Stimulated activated CD4-positive, alpha-beta T cell treated with anti-CD3 and anti-CD28 coated beads, Interleukin-2, amount 100 ng/mL, for 24 hours (primary cell): Measurements from ENCODE around the gene DUS3L.

Experiments
- DNase-seq, 2 donors: peaks; one replicate each; pipeline ENCODE4 v3.0.0-alpha.2; 2020

The DUS3L gene

GRCh38 chr19:5822181-5822844, 31.4 kb upstream of the DUS3L start:
- DNase-seq: no peak

GRCh38 chr19:5821521-5822180, 30.7 kb upstream of the DUS3L start:
- no peak for DNase-seq

DNA sequence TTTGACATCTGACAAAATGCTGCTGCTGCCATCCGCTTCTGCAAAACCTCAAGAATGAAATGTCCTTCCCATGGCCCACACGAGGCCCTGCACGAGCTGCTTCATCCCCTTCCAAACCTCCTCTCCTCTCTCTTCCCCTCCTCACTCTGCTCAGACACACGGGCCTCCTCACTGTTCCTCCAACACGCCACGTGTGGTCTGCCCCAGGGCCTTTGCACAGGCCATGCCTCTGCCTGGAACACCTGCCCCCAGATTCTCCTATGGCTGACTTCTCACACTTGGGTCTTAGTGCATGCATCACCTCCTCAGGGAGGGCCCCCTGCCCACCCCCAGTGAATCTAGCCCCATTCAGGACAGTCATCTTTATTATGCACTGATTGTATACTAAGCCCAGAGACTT, 29.8 kb upstream of the DUS3L start:
- DNase-seq: no peak

GRCh38 chr19:5818594-5818993, 27.6 kb upstream of the DUS3L start:
- no peak for DNase-seq

DNA sequence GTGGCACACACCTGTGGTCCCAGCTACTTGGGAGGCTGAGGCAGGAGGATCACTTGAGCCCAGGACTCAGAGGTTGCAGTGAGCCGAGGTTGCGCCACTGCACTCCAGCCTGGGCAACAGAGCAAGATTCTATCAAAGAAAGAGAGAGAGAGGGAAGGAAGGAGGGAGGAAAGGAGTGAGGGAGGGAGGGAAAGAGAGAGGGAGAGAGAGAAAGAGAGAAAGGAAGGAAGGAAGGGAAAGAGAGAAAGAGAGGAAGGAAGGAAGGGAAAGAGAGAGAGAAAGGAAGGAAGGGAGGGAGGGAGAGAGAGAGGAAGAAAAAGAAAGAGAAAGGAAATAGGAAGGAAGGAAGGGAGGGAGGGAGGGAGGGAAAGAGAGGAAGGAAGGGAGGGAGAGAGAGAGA, 26.3 kb upstream of the DUS3L start:
- no peak for DNase-seq

DNA sequence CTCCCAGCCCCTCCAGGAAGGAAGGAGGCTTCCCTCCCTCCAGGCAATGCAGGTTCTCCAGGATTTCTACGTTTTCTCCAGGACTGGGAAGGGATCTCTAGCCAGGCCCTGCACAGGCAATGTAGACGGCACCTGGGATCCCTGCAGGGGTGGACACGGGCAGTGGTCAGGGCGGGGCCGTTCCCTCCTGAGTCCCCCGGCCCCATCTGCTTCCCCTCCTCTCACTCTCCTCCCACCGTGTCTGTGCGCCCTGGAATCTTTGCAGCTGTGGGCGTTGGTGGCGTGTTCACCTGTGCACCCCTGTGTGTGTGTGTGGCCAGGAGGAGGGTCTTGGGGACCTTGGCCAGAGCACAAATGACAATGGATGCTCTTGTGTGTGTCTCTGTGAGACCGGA, 23.9 kb upstream of the DUS3L start:
- DNase-seq: no peak

- DNase-seq: no peak
Measured at GRCh38 chr19:5814123-5814851, 23.3 kb upstream of the DUS3L start.

DNA sequence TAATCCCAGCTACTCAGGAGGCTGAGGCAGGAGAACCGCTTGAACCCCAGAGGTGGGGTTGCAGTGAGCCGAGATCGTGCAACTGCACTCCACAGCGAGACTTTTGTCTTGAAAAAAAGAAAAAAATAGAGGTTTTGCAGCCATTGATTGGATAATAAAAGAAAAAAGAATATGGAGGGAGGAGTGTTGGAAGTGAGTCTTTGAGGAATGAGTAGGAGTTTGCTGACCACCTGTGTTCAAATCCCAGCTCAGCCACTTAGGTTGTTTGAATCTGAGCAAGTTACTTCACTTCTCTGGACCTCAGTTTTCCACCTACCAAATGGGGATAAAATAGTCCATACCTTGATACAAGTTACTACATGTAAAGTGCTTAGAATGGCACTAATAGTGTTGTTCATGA, 20.2 kb upstream of the DUS3L start:
- no peak for DNase-seq

DNA sequence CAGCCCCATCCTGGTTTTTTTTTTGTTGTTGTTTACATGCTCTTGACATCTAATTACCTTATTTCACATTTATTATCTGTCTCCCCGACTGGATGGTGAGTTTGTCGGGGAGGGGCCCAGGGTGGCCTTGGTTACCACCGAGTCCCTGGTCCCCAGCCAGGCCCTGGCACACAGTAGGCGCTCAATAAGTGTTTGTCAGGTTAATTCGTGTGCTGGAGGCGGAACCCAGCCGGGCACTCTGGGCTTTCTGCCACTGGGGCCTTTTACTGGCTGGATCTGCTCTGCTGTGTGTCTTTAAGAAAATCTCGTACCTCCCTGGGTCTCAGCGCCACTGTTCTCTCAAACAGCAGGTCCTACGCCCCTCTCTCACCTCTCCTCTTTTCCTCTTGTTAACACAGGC, 18.5 kb upstream of the DUS3L start:
- DNase-seq: no peak

DNA sequence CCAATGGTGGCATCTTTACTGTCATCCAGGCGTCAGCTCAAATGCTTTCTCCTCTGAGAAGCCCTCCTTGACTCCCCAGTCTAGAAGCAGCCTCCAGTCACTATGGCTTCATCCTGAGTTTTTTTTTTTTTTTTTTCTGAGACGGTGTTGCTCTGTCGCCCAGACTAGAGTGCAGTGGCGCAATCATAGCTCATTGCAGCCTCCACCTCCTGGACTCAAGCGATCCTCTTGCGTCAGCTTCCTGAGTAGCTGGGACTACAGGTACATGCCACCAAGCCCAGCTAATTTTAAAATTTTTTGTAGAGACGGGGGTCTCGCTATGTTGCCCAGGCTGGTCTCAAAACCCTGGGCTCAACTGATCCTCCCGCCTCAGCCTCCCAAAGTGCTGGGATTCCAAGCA, 18.1 kb upstream of the DUS3L start:
- DNase-seq: no peak

- no peak for DNase-seq
Measured at GRCh38 chr19:5808120-5808816, 17.3 kb upstream of the DUS3L start.

GRCh38 chr19:5806905-5807304, 15.9 kb upstream of the DUS3L start:
- no peak for DNase-seq

DNA sequence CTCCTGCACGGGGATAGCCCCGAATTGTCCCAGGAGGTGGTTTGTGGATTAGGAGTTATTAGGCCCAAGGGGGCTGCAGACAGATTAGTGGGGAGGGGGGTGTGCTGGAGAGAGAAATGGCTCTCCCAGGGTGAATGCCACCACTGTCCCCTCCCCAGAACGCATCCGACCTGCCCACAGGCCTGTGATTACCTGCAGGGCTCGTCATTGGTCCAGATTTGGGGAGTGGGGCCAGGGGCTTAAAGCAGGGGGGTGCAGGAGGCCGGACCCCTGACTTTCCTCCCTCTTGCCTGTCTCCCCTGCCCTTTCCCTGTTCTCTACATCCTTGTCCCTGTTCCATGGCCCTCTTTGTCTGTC, 15.1 kb upstream of the DUS3L start:
- no peak for DNase-seq

GRCh38 chr19:5805462-5806132, 14.6 kb upstream of the DUS3L start:
- peak; percentile 70 to 73 for DNase-seq

- peak; percentile 48 to 61 for DNase-seq
Measured at GRCh38 chr19:5804516-5805461, 13.8 kb upstream of the DUS3L start, which contains the start of gene NRTN. Gene NRTN, plus strand, starts transcription at chr19:5805067. Its CDS starts 19,099 bp downstream, at chr19:5824166.

DNA sequence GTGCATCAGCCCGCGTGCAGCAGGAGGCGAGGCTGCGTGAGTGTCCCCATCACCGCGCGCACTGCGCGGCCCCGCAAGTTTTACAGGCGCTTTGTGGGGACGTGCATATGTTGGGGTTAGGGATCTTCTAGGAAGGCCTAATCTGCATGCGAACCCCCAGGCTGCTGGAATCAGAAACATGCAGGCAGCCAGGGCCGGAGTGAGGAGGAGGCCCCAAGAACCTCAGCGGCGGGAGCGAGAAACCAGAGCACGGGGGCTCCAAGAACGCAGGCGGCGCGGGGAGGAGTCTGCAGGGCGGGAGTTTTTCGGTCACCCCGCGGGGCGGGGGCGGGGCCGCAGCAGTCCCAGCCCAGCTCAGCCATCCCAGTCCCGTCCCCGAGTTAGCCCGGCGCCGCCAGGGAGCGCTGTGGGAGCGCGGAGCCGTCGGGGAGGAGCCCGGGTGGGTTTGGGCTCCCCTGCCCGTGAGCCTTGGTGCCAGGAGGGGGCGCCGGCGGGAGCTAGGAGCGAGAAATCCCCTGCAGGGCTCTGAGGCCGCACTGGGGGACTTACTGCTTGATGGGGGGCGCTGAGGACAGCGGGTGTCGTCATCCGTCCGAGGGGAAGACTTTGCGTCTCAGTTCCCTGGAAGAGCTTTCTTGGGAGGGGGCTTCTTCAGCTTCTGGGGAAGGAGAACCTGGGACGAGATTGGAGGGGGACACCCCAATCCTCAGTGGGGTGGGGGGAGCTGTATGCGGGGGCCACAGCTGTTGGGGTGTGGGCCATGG, 13.0 kb upstream of the DUS3L start:
- peak; percentile 94 to 97 for DNase-seq

DNA sequence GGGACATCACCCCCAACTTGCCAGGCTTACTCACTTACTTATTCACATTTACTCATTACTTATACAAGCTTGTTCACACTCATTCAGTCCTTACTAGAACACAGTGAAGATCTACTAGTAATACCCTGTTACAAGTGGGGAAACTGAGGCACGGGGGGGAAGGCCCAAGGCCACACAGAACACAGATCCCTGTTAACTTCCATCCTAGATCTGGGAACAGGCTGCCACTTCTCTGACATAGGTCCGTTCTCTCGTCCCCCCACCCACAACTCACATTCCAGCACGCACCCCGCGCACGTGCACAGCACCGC, 12.4 kb upstream of the DUS3L start:
- no peak for DNase-seq

DNA sequence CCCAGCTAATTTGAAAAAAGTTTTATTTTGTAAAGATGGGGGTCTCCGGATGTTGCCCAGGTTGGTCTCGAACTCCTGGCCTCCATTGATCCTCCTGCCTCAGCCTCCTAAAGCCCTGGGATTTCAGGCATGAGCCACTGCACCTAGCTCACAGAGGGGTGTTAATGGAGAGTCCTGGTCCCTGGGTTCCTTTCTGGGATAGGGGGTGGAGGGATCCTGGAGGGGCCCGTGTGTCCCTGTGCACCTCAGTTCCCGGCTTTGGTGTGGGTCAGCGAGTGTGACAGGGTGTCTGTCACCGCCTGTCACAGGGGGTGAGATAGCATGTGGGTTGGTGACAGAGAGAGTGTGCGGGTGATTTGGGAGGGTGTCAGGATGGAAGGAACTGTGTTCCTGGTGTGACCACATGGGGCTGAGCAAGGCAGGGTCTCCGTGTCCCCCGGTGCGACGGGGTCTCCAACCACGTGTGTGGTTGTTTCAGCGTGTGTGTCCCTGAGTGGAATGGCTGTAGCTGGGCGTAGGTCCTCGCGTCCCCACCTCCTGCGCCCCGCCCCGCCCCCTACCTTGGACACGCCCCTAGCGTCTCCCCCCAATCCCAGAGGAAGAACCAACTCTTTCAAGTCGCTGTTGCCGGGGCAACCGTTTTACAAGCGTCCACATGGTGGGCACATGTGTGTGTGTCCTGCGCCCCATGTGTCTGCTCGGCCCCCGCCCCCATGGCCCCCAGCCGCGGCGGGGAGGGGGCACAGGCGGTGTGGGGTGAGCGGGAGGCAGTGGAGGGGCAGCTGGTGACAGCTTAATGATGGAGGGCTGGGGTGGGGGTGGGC, 11.0 kb upstream of the DUS3L start:
- no peak for DNase-seq

GRCh38 chr19:5800361-5801270, 9.7 kb upstream of the DUS3L start:
- DNase-seq: no peak
